ENCODE data around the gene ZNF800.

The ZNF800 gene

GRCh38 chr7:127390817-127391590 lies 1.5 kb downstream of the ZNF800 start:
- DNase-seq, result no peak

GRCh38 chr7:127390186-127390816 lies 2.2 kb downstream of the ZNF800 start:
- DNase-seq, result no peak

- DNase-seq, result no peak
Observed at GRCh38 chr7:127389321-127389720, 3.2 kb downstream of the ZNF800 start.

GRCh38 chr7:127387974-127388373 lies 4.5 kb downstream of the ZNF800 start:
- no peak for DNase-seq

GRCh38 chr7:127383123-127383835 lies 9.2 kb downstream of the ZNF800 start:
- no peak for DNase-seq

- no peak for DNase-seq
Observed at GRCh38 chr7:127382301-127383085, 10.0 kb downstream of the ZNF800 start.

GRCh38 chr7:127380479-127380878 lies 12.0 kb downstream of the ZNF800 start:
- no peak for DNase-seq

- DNase-seq, result no peak
Observed at GRCh38 chr7:127379642-127380041, 12.9 kb downstream of the ZNF800 start.

- no peak for DNase-seq
Observed at GRCh38 chr7:127378537-127378936, 14.0 kb downstream of the ZNF800 start.

GRCh38 chr7:127377425-127377824 lies 15.1 kb downstream of the ZNF800 start:
- no peak for DNase-seq

GRCh38 chr7:127375631-127376030 lies 16.9 kb downstream of the ZNF800 start:
- no peak for DNase-seq

- no peak for DNase-seq
Observed at GRCh38 chr7:127367679-127368078, 24.8 kb downstream of the ZNF800 start.

- no peak for DNase-seq
Observed at GRCh38 chr7:127366680-127367079, 25.8 kb downstream of the ZNF800 start.

GRCh38 chr7:127365957-127366315 lies 26.6 kb downstream of the ZNF800 start:
- no peak for DNase-seq

- DNase-seq, result no peak
Observed at GRCh38 chr7:127365164-127365956, 27.1 kb downstream of the ZNF800 start.

- DNase-seq, result no peak
Observed at GRCh38 chr7:127362364-127363027, 30.0 kb downstream of the ZNF800 start.

- DNase-seq, result no peak
Observed at GRCh38 chr7:127361736-127362135, 30.8 kb downstream of the ZNF800 start.

GRCh38 chr7:127359011-127359410 lies 33.5 kb downstream of the ZNF800 start:
- no peak for DNase-seq

GRCh38 chr7:127353897-127354296 lies 38.6 kb downstream of the ZNF800 start:
- no peak for DNase-seq

GRCh38 chr7:127350586-127350985 lies 41.9 kb downstream of the ZNF800 start:
- DNase-seq, result no peak

GRCh38 chr7:127349881-127350280 lies 42.6 kb downstream of the ZNF800 start:
- DNase-seq, result no peak

GRCh38 chr7:127348247-127348631 lies 44.3 kb downstream of the ZNF800 start:
- DNase-seq, result no peak
